Tongue (tissue), 2 donors: Measurements from ENCODE around the gene TFPI. TPM values are rescaled to one million over a fixed set of nuclear protein-coding genes. Genes with fewer than 3 reads are reported as not detected.

ENCODE experiments used
- DNase-seq: peaks from one replicate; pipeline ENCODE4 v3.0.0-alpha.2; 2015
- total RNA-seq: library from RNA; depleted of rRNA; stranded (reverse); fragments of >200 nt; gene quantifications from one replicate; pipeline ENCODE4 v1.2.3, GENCODE V29; 2014

TFPI gene
- total RNA-seq, 1 donor from 2014 or later = 52.1 TPM

DNA sequence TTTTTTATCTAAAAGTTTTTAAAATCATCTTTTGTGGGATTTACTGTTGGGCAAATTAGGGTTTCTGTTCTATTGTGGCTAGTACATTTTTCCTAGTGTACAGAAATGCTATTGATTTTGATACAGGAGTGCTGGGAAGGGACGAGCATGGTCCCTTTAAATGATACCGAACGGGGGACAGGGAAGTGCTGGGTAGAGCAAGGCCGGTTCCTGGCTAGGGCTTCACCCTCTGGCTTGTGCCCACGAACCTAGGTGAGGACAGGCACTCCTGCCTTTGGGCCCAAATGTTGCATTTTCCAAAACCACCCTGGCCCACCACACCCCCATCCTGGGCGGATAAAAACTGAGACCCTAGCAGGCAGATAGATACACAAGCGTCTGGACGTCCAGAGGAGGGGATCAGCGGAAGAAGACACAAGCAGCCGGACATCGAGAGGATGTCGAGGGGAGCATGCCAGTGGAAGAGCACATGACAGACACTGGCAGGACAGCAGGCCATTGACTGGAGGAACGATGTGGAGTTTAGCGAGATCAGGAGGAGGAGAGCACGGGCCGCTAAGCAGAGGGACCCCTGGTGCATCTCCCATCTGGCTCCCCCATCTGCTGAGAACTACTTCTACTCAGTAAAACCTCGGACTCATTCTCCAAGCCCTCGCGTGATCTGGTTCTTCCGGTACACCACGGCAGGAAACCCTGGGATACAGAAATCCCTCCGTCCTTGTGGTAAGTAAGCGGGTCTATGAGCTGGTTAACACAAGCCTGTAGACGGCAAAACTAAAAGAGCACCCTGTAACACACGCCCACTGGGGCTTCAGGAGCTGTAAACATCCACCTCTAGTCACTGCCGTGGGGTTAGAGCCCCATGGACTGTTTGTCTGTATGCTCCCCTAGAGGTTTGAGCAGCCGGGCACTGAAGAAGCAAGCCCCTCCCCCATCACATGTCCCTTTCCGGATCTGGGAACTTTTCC is 92.7 kb downstream of the TFPI start:
- no peak for DNase-seq

DNA sequence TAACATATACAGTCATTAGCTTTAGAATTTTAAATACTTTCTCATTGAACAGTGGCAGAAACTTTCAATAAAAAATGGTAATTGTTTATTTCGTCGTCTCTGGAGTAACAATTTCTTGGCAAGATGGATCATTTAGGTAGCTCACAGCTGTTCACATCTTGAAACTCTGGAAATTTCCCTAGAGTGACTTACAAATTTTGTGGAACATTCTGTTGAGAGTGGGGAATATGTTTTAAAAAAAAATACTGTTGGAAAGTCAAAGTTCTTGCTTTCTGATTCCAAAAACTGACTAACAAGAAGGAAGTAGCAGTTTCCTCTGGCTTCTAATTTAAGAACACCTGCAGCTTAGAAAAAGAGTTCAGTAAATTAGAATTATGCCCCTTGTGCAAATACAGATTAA is 95.0 kb downstream of the TFPI start:
- DNase-seq = peak; percentile 50

DNA sequence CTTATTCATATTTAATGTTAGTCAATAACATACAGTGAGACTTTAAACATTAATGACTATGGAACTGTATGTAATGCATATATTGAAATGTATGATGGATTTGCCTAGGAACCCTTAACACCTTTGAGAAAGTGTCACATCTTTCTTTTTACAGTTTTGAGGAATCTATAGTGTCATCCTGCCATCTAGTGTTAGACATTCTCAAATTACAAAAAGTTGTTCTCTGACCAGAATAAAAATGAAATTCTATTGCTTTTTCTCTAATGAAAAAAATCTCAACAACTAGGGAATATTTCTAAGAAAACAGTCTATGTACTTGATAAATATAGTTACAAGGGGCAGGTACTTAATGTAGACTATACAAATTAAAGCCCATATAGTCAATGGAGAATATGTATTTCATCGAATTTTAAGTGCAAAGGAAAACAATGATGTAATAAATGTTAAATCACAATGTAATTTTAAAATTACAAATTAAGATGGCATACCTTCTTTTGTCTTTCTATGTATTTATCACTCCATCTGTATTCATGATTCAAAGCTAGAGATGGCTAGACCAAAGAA is 101.1 kb downstream of the TFPI start:
- DNase-seq = peak; percentile 58

DNA sequence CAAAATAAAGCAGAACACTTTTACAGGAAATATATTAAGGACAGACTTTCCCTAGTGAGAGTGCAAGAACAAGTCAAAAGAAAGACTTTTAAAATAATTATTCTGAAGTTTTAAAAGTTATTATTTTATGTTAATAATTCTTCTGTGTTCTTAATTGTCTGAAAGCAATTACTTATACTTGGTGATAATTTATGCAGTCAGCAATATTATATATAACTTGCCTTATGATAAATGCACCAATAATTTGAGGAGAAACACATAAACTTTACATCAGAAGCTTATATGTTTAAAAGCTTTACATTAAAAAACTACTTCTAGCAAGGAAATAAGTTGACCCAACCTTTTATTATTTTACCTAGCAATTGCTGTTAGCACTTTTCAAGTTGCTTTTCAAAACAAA is 102.7 kb downstream of the TFPI start:
- DNase-seq = no peak

DNA sequence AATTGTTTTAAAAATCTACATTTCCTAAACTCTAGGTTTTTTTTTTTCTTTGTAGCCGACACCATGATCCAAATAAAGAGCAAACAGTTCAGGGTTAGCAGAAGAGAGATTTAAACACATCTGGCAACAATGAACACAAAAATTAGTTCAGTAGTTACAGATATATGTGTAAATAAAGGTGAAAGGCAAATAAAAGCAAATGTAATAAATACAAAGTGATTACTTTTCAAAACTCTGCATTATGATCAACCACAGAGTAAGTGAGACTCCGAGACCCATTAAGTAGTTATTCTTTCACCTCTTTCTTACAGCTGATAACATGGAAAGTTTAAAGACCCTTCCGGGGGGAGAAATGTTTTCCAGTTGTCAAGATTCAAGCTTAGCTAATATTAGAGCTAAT is 106.9 kb downstream of the TFPI start:
- DNase-seq = peak; percentile 10

DNA sequence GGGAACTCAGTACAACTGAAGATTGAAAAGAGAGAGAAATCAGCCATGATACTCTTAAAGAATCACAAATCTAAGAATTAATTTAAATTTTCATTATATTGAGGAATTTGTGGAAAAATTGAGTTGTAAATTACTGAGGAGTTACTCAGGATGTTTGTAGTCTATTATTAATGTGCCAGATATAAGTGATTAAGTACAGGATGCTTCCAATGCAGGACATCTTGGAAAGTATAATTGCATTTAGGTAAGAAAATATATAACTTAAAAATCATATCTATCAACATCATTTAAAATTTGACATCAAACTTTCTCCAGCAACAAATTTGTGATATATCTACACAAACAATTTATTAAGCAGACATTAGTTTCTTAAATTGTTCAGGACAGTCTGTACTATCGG is 107.5 kb downstream of the TFPI start:
- no peak for DNase-seq

DNA sequence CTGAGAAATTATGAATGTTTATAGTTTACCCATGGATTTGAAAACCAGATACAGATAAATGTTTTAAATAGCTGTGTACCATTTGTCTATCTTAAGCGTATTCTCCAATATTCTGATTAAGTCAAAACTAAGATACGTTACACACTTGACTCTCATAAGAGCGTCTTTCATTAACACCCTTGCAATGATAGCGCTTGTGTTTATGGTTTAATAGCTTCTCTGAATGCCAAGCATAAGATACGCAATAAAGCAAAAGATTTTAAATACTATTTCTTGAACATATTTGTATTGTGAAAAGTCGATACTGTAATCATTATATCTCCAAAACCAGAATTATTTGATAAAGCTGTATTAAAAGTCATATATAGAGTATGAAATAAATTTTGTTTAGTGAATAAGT is 109.2 kb downstream of the TFPI start:
- DNase-seq = no peak

DNA sequence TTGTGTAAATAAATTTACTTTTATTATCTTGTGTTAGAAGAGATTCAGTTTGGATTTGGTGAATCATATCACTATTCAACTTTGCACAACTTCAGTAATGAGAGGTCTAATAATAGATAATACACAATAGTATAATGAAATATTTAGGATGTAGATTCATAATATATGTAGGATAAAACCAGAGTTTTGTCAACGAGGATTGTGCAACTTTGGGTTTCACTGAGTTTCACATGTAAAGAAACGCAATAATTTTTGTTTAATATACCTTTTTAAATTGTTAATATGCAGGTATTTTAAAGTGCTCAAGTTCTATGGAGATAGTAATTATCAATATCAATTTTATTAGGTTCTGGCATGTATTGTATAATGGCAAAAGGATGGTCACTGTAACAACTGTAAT is 111.5 kb downstream of the TFPI start:
- no peak for DNase-seq

DNA sequence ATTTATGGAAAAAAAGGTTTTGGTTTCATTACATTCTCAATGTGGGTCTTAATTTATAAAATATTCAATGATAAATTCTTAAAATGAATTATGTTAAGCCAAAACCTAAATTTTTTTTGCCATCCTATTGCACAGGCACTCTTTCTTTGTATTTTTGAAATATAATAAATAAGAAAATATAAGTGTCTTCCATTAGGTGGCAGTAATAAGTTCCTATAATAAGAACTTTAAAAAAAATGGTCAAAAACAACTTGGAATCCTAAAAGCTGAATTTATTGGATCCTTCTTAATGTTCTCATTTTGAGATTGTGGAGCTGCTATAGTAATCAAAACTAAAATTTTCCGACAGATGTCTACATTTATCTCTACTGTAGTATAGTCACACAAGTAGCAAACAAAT is 111.9 kb downstream of the TFPI start:
- no peak for DNase-seq

DNA sequence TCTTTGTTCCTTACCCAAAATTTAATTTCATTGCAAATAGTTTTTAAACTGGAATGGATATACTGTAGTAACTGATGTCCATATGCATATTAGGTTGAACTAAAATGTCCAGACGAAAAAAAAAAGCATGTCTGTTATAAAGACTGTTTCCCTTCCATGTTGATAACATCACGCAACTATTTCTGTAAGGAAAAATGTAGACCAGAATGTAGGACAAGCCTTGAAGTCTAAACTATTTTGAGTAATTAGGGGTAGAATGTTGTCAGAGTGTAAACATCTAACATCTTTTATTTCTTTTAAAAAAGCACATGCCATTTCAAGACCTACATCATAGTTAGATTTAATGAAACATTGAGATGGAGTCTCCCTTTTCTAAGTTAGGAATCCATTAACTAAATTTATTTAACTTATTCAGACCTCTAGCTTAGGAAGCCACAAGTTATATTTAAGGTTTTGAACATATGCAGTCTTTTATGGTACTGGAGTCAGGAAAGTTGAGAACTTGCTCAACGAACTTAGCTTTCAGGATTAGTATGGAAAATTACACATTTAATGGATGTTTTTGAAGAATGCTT is 114.0 kb downstream of the TFPI start:
- DNase-seq = no peak

DNA sequence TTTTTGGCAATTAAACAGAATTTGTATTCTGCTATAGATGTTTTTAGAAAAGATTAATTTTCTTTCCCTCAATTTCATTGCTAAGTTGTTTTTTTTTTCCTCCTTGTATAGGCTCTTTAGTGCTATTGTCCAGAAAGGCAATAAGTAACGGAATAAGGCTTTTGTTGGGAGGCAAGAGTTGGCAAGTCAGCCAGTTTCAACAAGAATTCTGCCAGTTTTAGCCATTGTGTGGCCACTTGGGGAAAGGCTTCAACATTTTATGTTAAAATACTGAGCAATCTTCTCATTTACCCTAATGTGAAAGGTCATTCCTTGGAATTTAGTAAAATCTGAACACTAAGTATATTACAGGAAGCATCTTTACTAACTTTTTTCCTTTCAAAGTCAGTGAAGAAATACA is 115.8 kb downstream of the TFPI start:
- DNase-seq = no peak

DNA sequence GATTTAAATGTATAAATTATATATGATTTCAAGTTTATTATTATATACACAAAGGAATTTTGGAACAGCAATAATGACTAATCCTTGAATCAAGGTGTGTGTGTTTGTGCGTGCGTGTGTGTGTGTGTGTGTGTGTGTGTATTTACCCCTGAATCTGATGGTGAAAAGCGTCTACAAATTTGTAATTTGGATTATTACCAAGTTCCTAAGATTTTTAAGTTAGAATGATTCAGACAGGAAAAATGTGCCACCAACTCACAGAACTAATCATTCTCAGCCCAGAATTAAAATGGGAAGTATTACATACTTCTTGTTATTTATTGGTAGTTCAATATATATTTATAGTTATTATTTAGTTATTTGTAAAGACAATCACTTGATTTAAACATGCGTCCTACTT is 118.5 kb downstream of the TFPI start:
- no peak for DNase-seq

DNA sequence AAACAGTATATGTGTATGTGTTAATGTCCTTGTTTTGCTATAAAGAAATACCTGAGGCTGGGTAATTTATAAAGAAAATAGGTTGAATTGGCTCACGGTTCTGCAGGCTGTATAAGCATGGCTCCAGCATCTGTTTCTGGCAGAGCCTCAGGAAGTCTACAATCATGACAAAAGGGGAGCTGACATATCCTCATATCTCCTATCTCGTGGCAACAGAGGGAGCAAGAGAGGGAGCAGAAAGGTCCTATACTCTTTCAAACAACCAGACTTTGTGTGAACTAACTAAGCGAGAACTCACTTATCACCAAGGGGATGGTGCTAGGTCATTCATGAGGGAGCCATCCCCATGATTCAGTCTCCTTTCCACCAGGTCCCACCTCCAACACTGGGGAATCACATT is 119.2 kb downstream of the TFPI start:
- no peak for DNase-seq

DNA sequence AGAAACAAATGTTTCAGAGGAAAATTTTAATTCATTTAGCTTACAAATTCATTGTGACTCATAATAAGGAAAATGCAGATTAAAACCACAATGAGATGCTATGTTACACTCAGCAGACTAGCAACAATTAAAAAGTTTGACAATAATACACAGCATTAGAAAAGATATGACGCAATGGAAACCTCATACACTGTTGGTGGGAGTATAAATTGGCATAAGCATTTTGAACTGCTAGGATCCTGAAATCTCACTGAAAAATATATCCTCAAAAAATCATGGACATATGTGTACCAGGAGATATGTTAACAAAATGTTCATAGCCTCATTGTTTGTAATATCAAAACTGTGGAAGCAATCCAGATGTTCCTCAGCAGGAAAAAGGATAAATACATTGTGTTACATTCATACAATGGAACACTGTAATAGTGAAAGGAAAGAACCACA is 119.9 kb downstream of the TFPI start:
- DNase-seq = peak; percentile 26

DNA sequence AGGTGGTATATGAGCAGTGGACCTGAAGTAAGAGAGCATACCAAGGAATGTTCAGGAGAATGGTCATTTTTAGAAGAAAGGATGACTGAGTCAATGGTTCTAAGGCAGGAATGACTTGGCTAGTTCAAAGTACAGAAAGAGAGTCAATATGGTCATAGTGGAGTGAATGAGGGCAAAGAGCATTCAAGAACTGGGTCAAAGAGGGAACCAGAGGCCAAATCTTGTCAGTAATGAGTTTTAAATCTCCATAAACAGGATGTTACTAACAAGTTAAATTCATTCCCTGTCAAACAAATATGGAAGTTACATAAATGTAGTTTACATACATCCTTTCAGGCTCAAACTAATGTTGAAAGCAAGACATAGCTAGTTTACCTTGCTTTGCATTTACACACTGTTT is 122.3 kb downstream of the TFPI start:
- no peak for DNase-seq

DNA sequence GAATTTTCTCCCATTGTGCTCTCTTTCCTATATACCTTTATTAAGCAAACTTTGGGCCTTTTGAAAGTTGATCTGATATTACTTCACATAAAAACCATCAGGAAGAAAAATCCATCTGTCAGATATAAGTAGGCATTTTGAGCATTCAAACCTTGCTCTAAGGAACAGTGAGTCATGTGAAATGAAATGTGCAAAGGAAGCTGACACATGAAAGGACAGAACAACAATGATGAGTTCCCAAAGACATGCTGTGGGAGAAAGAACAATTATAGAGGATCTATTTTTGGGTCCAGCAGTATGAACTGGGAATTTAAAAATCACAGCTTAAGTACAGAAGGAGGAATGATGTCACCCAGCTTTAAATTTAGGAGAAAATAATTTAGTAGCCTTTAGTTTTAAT is 124.2 kb downstream of the TFPI start:
- DNase-seq = no peak

DNA sequence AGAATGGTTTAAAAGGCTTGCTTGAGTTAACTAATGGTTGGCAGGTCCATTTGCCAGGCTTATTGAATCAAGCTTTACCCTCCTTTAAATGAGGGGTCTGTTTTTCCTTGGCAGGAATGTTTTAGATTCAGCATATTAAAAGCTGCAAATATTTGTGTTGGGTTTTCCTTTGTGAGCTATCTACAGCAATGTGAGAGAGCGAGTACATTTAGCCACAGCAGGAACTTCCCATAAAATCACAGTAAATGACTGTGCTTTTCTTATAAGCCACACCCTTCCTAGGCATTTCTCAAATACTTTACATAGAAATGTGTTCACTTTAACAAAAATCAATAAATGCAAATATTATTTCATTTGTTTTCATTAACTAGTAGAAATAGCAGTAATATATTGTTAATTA is 130.1 kb downstream of the TFPI start:
- no peak for DNase-seq

DNA sequence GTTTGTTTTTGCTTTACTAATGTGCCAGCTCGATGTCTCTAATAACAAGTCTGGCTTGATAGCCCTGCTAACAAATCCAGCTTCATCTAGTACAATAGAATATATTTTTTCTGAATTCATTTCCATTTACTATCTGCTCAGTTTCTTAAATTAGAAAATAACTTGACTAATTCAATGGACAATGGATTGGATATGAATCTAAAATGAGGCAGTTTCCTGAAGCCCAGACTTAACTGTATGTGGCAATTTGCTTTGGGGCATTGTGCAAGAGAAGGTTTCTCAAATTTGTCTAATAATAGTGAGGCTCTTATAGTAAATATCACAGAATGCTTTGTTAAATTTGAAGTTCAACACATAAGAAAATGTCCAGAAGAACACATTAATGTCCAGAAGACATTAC is 132.0 kb downstream of the TFPI start:
- no peak for DNase-seq

DNA sequence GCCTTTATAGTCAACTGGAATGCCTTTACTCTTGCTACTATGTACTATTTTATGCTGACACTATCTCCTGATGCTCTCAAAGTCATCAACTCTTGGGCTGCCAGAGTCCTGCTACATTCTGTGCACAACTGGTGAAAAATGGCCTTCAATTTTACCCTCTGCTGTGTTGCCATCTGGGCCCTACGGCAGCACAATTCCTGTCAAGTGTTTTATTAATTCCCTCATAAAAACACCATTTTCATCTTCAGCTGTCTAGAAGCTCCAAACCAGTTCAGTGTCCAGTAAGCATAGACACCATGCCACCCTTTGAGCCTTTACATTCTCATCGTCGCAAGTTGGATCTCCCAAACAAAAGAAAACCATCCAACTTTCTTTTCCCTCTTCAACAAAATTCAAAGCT is 132.7 kb downstream of the TFPI start:
- no peak for DNase-seq

DNA sequence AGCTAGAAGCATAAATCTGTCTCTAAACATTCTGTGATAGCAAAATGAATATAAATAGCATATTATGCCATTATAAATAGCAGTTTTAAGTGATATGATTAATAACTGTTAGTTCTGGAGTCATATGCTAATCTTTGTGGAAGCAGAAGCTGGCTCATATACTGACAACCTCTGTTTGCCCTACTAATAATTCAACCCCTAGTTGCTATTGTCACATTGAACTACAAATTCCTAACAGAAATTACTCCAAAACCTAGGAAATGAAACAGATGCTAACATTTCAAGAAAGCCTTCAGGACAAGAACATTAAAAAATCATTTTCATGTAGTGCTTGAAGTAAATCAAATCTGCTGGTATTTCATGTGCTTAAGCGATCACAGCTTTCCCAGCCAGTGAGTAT is 134.4 kb downstream of the TFPI start:
- no peak for DNase-seq

DNA sequence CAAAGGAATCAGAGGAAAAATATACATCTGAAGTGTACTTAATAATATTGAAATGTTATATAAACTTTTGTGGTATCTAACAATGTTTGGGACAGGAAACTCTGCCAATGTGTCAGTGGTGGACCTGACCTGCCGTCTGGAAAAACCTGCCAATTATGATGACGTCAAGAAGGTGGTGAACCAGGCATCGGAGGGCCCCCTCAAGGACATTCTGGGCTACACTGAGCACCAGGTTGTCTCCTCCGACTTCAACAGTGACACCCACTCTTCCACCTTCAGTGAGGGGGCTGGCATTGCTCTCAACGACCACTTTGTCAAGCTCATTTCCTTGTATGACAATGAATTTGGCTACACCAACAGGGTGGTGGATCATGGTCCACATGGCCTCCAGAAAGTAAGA is 138.8 kb downstream of the TFPI start:
- no peak for DNase-seq
